H9 (cell line): ENCODE results near the gene PTPRN2. TPM values are rescaled to one million over a fixed set of nuclear protein-coding genes. Genes with fewer than 3 reads are reported as not detected.

Source experiments
- DNase-seq: peaks from one replicate; pipeline ENCODE4 v3.0.0-alpha.2; 2017
- H2AFZ ChIP-seq: one replicate; pipeline ENCODE4 v1.6.1; 2013; ENCODE audit warnings: mild to moderate bottlenecking, low read length, control low read depth, moderate library complexity
- H2AK5ac ChIP-seq: 2 replicates; pipeline ENCODE4 v1.6.1; 2013; ENCODE audit warnings: low read length, control low read depth, mixed read lengths; ENCODE audit not compliant: insufficient read length
- H2BK120ac ChIP-seq: one replicate; pipeline ENCODE4 v1.6.1; 2013; ENCODE audit warnings: low read depth, mild to moderate bottlenecking, low read length, control low read depth, inconsistent platforms; ENCODE audit not compliant: poor library complexity, severe bottlenecking
- H2BK12ac ChIP-seq: 2 replicates; pipeline ENCODE4 v1.6.1; 2013; ENCODE audit warnings: low read length, control low read depth, mixed read lengths, low read depth; ENCODE audit not compliant: insufficient read length
- H2BK15ac ChIP-seq: 2 replicates; pipeline ENCODE4 v1.6.1; 2013; ENCODE audit warnings: low read depth, low read length, control low read depth
- H2BK20ac ChIP-seq: one replicate; pipeline ENCODE4 v1.6.1; 2013; ENCODE audit warnings: low read depth, mild to moderate bottlenecking, low read length, control low read depth, inconsistent platforms; ENCODE audit not compliant: poor library complexity, severe bottlenecking
- H2BK5ac ChIP-seq: 2 replicates; pipeline ENCODE4 v1.6.1; 2013; ENCODE audit warnings: low read length, control low read depth, mixed read lengths; ENCODE audit not compliant: insufficient read length
- H3K14ac ChIP-seq: 2 replicates; pipeline ENCODE4 v1.6.1; 2013; ENCODE audit warnings: low read length, control low read depth; ENCODE audit not compliant: insufficient read depth
- H3K18ac ChIP-seq: 2 replicates; pipeline ENCODE4 v1.6.1; 2013; ENCODE audit warnings: low read depth, mild to moderate bottlenecking, mixed read lengths, low read length, control low read depth; ENCODE audit not compliant: insufficient read length
- H3K23ac ChIP-seq: 2 replicates; pipeline ENCODE4 v1.6.1; 2013; ENCODE audit warnings: low read length, control low read depth, mixed read lengths, low read depth; ENCODE audit not compliant: insufficient read length
- H3K23me2 ChIP-seq: 2 replicates; pipeline ENCODE4 v1.6.1; 2013; ENCODE audit warnings: low read depth, mild to moderate bottlenecking, mixed read lengths, low read length, control low read depth; ENCODE audit not compliant: insufficient read length, poor library complexity, severe bottlenecking
- H3K27ac ChIP-seq: 2 replicates; pipeline ENCODE4 v1.5.1; 2013; ENCODE audit warnings: low read length, control low read depth, mixed read lengths, low read depth; ENCODE audit not compliant: insufficient read length
- H3K27me3 ChIP-seq: 2 replicates; pipeline ENCODE4 v1.6.1; 2013; ENCODE audit warnings: low read length, control low read depth, inconsistent platforms; ENCODE audit not compliant: insufficient read depth
- H3K4ac ChIP-seq: 2 replicates; pipeline ENCODE4 v1.6.1; 2013; ENCODE audit warnings: low read depth, mild to moderate bottlenecking, control low read depth, inconsistent platforms, low read length, moderate library complexity
- H3K4me1 ChIP-seq: 2 replicates; pipeline ENCODE4 v1.6.1; 2013; ENCODE audit warnings: low read length, control low read depth, inconsistent platforms; ENCODE audit not compliant: insufficient read depth
- H3K4me2 ChIP-seq: 2 replicates; pipeline ENCODE4 v1.6.1; 2013; ENCODE audit warnings: low read length, control low read depth, mixed read lengths; ENCODE audit not compliant: insufficient read length, insufficient read depth
- H3K56ac ChIP-seq: 2 replicates; pipeline ENCODE4 v1.6.1; 2013; ENCODE audit warnings: low read depth, mild to moderate bottlenecking, mixed read lengths, low read length, control low read depth; ENCODE audit not compliant: insufficient read length
- H3K79me1 ChIP-seq: 2 replicates; pipeline ENCODE4 v1.6.1; 2013; ENCODE audit warnings: low read depth, mild to moderate bottlenecking, moderate library complexity, low read length, control low read depth, inconsistent platforms; ENCODE audit not compliant: insufficient read depth, poor library complexity, severe bottlenecking
- H3K79me2 ChIP-seq: 2 replicates; pipeline ENCODE4 v1.6.1; 2013; ENCODE audit warnings: low read length, control low read depth, inconsistent platforms; ENCODE audit not compliant: insufficient read depth
- H3K9ac ChIP-seq: 2 replicates; pipeline ENCODE4 v1.6.1; 2013; ENCODE audit warnings: low read length, control low read depth, mixed read lengths; ENCODE audit not compliant: insufficient read length; ENCODE audit errors: extremely low read depth
- H3K9me3 ChIP-seq: one replicate; pipeline ENCODE4 v1.6.1; 2013; ENCODE audit warnings: low read depth, low read length, inconsistent platforms; ENCODE audit not compliant: control insufficient read depth
- H3T11ph ChIP-seq: one replicate; pipeline ENCODE4 v1.6.1; 2013; ENCODE audit warnings: mild to moderate bottlenecking, low read length, control low read depth, inconsistent platforms
- H4K20me1 ChIP-seq: one replicate; pipeline ENCODE4 v1.6.1; 2013; ENCODE audit not compliant: control insufficient read depth, insufficient read length, insufficient read depth
- H4K5ac ChIP-seq: 2 replicates; pipeline ENCODE4 v1.6.1; 2013; ENCODE audit warnings: low read depth, mild to moderate bottlenecking, mixed read lengths, low read length, control low read depth; ENCODE audit not compliant: insufficient read length
- H4K8ac ChIP-seq: replicated peaks from 2 replicates; pipeline ENCODE4 v1.6.1; 2013; ENCODE audit warnings: low read length, control low read depth, mixed read lengths, low read depth; ENCODE audit not compliant: insufficient read length
- H4K91ac ChIP-seq: 2 replicates; pipeline ENCODE4 v1.6.1; 2013; ENCODE audit warnings: low read depth, mild to moderate bottlenecking, moderate library complexity, mixed read lengths, low read length, control low read depth; ENCODE audit not compliant: insufficient read length
- H3K27ac Mint-ChIP-seq, 3 experiments: 2 replicates in 2 of 3; 3 replicates in 1 of 3; pipeline ENCODE4 v1.8.0; 2020 to 2021; ENCODE audit warnings: mixed read lengths in 3 of 3, mild to moderate bottlenecking in 1 of 3, moderate library complexity in 1 of 3
- H3K27me3 Mint-ChIP-seq: 2 replicates; pipeline ENCODE4 v1.8.0; 2021; ENCODE audit warnings: low read depth, mild to moderate bottlenecking, moderate library complexity, mixed read lengths
- H3K36me3 Mint-ChIP-seq, 3 experiments: 2 replicates in 2 of 3; 3 replicates in 1 of 3; pipeline ENCODE4 v1.8.0; 2020 to 2021; ENCODE audit warnings: low read depth in 3 of 3, mixed read lengths in 3 of 3; ENCODE audit not compliant: insufficient read depth in 1 of 3
- H3K4me1 Mint-ChIP-seq, 2 experiments: 2 replicates each; pipeline ENCODE4 v1.8.0; 2020; ENCODE audit warnings: mixed read lengths in 2 of 2
- H3K4me3 Mint-ChIP-seq, 2 experiments: 2 replicates in 1 of 2; 3 replicates in 1 of 2; pipeline ENCODE4 v1.8.0; 2020 to 2021; ENCODE audit warnings: mild to moderate bottlenecking in 2 of 2, mixed read lengths in 2 of 2, moderate library complexity in 1 of 2
- H3K9me3 Mint-ChIP-seq, 2 experiments: 2 replicates in 1 of 2; 3 replicates in 1 of 2; pipeline ENCODE4 v1.8.0; 2020; ENCODE audit warnings: mild to moderate bottlenecking in 2 of 2, mixed read lengths in 2 of 2, moderate library complexity in 1 of 2
- WGBS: extraction: QIAGEN DNeasy Blood & Tissue Kit; methylation state at CpG from one replicate; pipeline ENCODE4 v1.1.7; 2013; ENCODE audit warnings: missing lambda C conversion rate, low lambda C conversion rate, mixed read lengths; ENCODE audit not compliant: insufficient read length; ENCODE audit errors: extremely low coverage; 5-methylcytosine and 5-hydroxymethylcytosine counted together
- total RNA-seq: library from RNA; stranded (reverse); gene quantifications from 2 replicates; pipeline ENCODE4 v1.2.1, GENCODE V29; 2021
- TF ChIP-seq, protein P1 (sequence below): fragments of 200-600 bp; sonication (generic); conservative IDR thresholded peaks from 3 replicates; pipeline ENCODE4 v1.8.0; 2021; ENCODE audit warnings: antibody characterized with exemption, mild to moderate bottlenecking

Gene PTPRN2
- total RNA-seq, 1 experiment from 2014 or later, result 5.2 TPM

- no peak overlapping the region for H2AK5ac ChIP-seq
- no peak overlapping the region for H4K8ac ChIP-seq
- H3K4me2 ChIP-seq, result no peak overlapping the region
- H3K9ac ChIP-seq, result no peak overlapping the region
- no peaks in the 10 kb centered on the region for H3K79me1 ChIP-seq
- Mint-ChIP-seq H3K4me1 (no peaks in the 10 kb centered on the region), H3K27ac (no peak overlapping the region; a peak in 1 of 7 replicates), H3K4me3 (no peak overlapping the region), H3K27me3 (peaks cover 96% of the 10 kb centered on the region), H3K36me3 (no peaks in the 10 kb centered on the region), H3K9me3 (no peaks in the 10 kb centered on the region)
- H3K4me1 ChIP-seq, result no peaks in the 10 kb centered on the region
- H3K23ac ChIP-seq, result no peak overlapping the region
- H2BK12ac ChIP-seq, result no peak overlapping the region
- H3K9me3 ChIP-seq, result no peaks in the 10 kb centered on the region
- H3K27me3 ChIP-seq, result no peaks in the 10 kb centered on the region
- no peak overlapping the region for H2BK15ac ChIP-seq
- no peak overlapping the region for H3K56ac ChIP-seq
- WGBS, result no CpG with 5 or more reads among the region's 5 CpGs
- no peak overlapping the region for H2BK120ac ChIP-seq
- no peak overlapping the region for H4K91ac ChIP-seq
- H3K79me2 ChIP-seq, result no peaks in the 10 kb centered on the region
- H4K5ac ChIP-seq, result no peak overlapping the region
- H2BK5ac ChIP-seq, result no peak overlapping the region
- H3K14ac ChIP-seq, result no peak overlapping the region
- no peak overlapping the region for H3K18ac ChIP-seq
- H3K4ac ChIP-seq, result no peak overlapping the region
- no peak overlapping the region for H2BK20ac ChIP-seq
- no peak overlapping the region for H3K27ac ChIP-seq
- DNase-seq, result no peak
- no peaks in the 10 kb centered on the region for H4K20me1 ChIP-seq
- no peak overlapping the region for H2AFZ ChIP-seq
- H3T11ph ChIP-seq, result no peak overlapping the region
- TF ChIP-seq, protein P1, sequence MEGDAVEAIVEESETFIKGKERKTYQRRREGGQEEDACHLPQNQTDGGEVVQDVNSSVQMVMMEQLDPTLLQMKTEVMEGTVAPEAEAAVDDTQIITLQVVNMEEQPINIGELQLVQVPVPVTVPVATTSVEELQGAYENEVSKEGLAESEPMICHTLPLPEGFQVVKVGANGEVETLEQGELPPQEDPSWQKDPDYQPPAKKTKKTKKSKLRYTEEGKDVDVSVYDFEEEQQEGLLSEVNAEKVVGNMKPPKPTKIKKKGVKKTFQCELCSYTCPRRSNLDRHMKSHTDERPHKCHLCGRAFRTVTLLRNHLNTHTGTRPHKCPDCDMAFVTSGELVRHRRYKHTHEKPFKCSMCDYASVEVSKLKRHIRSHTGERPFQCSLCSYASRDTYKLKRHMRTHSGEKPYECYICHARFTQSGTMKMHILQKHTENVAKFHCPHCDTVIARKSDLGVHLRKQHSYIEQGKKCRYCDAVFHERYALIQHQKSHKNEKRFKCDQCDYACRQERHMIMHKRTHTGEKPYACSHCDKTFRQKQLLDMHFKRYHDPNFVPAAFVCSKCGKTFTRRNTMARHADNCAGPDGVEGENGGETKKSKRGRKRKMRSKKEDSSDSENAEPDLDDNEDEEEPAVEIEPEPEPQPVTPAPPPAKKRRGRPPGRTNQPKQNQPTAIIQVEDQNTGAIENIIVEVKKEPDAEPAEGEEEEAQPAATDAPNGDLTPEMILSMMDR, result no peak
- no peaks in the 10 kb centered on the region for H3K23me2 ChIP-seq
Observed at GRCh38 chr7:157575777-157576176, 1011.8 kb downstream of the PTPRN2 start.
